GM19328 (cell line): ENCODE results near the gene FN3K.
A peak's percentile ranks its signal among the peaks of the same experiment; 100 is the strongest.

Experiments used
- ATAC-seq: cut with Tn5 transposase; IDR thresholded peaks from one replicate; pipeline ENCODE4 v1.9.1; 2021; ENCODE audit warnings: mild to moderate bottlenecking, moderate library complexity; ENCODE audit not compliant: unreplicated experiment

The FN3K gene

GRCh38 chr17:82734987-82735866 lies at the start of gene FN3K:
Gene FN3K, plus strand, starts transcription at chr17:82735615. Its CDS starts 22 bp downstream, at chr17:82735637.
- no peak for ATAC-seq

- no peak for ATAC-seq
Observed at GRCh38 chr17:82686366-82687324, 48.8 kb upstream of the FN3K start.

- ATAC-seq = no peak
Observed at GRCh38 chr17:82687375-82687861, 48.0 kb upstream of the FN3K start.

GRCh38 chr17:82687871-82688270 lies 47.5 kb upstream of the FN3K start:
- no peak for ATAC-seq

- ATAC-seq = no peak
Observed at GRCh38 chr17:82689077-82689476, 46.3 kb upstream of the FN3K start.

- no peak for ATAC-seq
Observed at GRCh38 chr17:82690786-82691489, 44.5 kb upstream of the FN3K start.

- ATAC-seq = no peak
Observed at GRCh38 chr17:82691714-82692113, 43.7 kb upstream of the FN3K start.

- no peak for ATAC-seq
Observed at GRCh38 chr17:82692268-82692667, 43.1 kb upstream of the FN3K start.

- no peak for ATAC-seq
Observed at GRCh38 chr17:82693168-82693867, 42.1 kb upstream of the FN3K start.

- ATAC-seq = no peak
Observed at GRCh38 chr17:82694647-82695046, 40.8 kb upstream of the FN3K start.

- ATAC-seq = no peak
Observed at GRCh38 chr17:82696259-82696658, 39.2 kb upstream of the FN3K start.

- ATAC-seq = no peak
Observed at GRCh38 chr17:82696916-82697807, 38.3 kb upstream of the FN3K start.

GRCh38 chr17:82697808-82698064 lies 37.7 kb upstream of the FN3K start:
- ATAC-seq = no peak

- ATAC-seq = peak; percentile 96
Observed at GRCh38 chr17:82698065-82698973, 37.1 kb upstream of the FN3K start, which contains the start of gene RAB40B. Gene RAB40B, minus strand, starts transcription at chr17:82698698. Its CDS starts 102 bp downstream, at chr17:82698596.

GRCh38 chr17:82698974-82699442 lies 36.4 kb upstream of the FN3K start:
- ATAC-seq = no peak

GRCh38 chr17:82699551-82699950 lies 35.9 kb upstream of the FN3K start:
- ATAC-seq = no peak

GRCh38 chr17:82702231-82702927 lies 33.0 kb upstream of the FN3K start:
- no peak for ATAC-seq
